Measurements from ENCODE around the gene FSTL4.

GRCh38 chr5:133539818-133540217 is 72.5 kb downstream of the FSTL4 start:
- TF ChIP-seq, protein P1, sequence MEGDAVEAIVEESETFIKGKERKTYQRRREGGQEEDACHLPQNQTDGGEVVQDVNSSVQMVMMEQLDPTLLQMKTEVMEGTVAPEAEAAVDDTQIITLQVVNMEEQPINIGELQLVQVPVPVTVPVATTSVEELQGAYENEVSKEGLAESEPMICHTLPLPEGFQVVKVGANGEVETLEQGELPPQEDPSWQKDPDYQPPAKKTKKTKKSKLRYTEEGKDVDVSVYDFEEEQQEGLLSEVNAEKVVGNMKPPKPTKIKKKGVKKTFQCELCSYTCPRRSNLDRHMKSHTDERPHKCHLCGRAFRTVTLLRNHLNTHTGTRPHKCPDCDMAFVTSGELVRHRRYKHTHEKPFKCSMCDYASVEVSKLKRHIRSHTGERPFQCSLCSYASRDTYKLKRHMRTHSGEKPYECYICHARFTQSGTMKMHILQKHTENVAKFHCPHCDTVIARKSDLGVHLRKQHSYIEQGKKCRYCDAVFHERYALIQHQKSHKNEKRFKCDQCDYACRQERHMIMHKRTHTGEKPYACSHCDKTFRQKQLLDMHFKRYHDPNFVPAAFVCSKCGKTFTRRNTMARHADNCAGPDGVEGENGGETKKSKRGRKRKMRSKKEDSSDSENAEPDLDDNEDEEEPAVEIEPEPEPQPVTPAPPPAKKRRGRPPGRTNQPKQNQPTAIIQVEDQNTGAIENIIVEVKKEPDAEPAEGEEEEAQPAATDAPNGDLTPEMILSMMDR (IDR thresholded peaks at IDR 0.05): no peak
- TF ChIP-seq POLR2AphosphoS5 (IDR thresholded peaks at IDR 0.05) (no peak), POLR2A (IDR thresholded peaks at IDR 0.05) (no peak)

Measured in prostate gland (tissue), 2 donors.